ENCODE measurements around the gene IGFALS. TPM values are rescaled to one million over a fixed set of nuclear protein-coding genes. Genes with fewer than 3 reads are reported as not detected.

Gene IGFALS
- total and polyA plus RNA-seq, 2 of the 4 experiments (the other 2 are of a cell fraction) = not detected

GRCh38 chr16:1773703-1774447, 19.6 kb downstream of the IGFALS start:
- peak; percentile 4 for ATAC-seq (ENCODE audit: low read depth)
- Histone ChIP-seq H2BK5ac (ENCODE audit: low read depth, low read length, poor library complexity, severe bottlenecking) (peak overlapping the region; percentile 47), H3K4ac (ENCODE audit: low read depth, low read length) (peak overlapping the region; percentile 44), H3K56ac (ENCODE audit: extremely low read depth, insufficient read depth, low read length) (no peak overlapping the region), H2AFZ (replicated peaks; ENCODE audit: low read length, poor library complexity) (peak overlapping the region; percentile 94), H3K14ac (replicated peaks; ENCODE audit: low read depth, low read length) (peak overlapping the region; percentile 43), H4K5ac (ENCODE audit: low read depth, low read length) (no peak overlapping the region), H2AK5ac (ENCODE audit: low read depth, low read length) (peak overlapping the region; percentile 25), H3K23ac (ENCODE audit: low read depth, low read length) (peak overlapping the region; percentile 69), H4K91ac (ENCODE audit: insufficient read depth, low read depth, low read length) (peak overlapping the region; percentile 11; the same call in 1 of the 2 replicates), H3K18ac (ENCODE audit: low read depth, low read length) (no peak overlapping the region), H3K9me1 (ENCODE audit: insufficient read depth, low read length) (0 out of 2 replicates have a peak, but pooled peaks cover 3% of the 10 kb centered on the region), H3K4me3 (ENCODE audit: insufficient read depth, low read depth, low read length) (peak overlapping the region; percentile 93), H2AK9ac (replicated peaks; ENCODE audit: low read depth, low read length, poor library complexity) (peak overlapping the region; percentile 100), H3K27ac (ENCODE audit: insufficient read depth, low read length) (peak overlapping the region; percentile 76), H3K4me1 (ENCODE audit: control insufficient read depth, insufficient read depth, low read length) (peaks cover 13% of the 10 kb centered on the region), H3K79me1 (ENCODE audit: low read depth in 1 of 2, low read length in 2 of 2) (peaks cover 12 to 56% of the 10 kb centered on the region in 2 experiments), H2BK15ac (ENCODE audit: low read depth, low read length) (no peak overlapping the region), H2BK120ac (ENCODE audit: low read depth, low read length) (no peak overlapping the region), H3K9ac (ENCODE audit: low read depth, low read length) (peak overlapping the region; percentile 78), H3K9me3 (ENCODE audit: control insufficient read depth, insufficient read depth, low read length) (no peaks in the 10 kb centered on the region), H4K8ac (ENCODE audit: low read depth in 2 of 2, low read length in 2 of 2) (peak overlapping the region; percentile 33 to 77; a peak in 2 of 4 replicates), H3K36me3 (ENCODE audit: control insufficient read depth, insufficient read depth, low read length) (peaks cover 25% of the 10 kb centered on the region; the same call in 1 of the 2 replicates), H3K27me3 (ENCODE audit: control insufficient read depth, insufficient read depth, low read length) (no peaks in the 10 kb centered on the region), H4K20me1 (ENCODE audit: insufficient read depth, low read length) (peaks cover 35% of the 10 kb centered on the region), H3K4me2 (ENCODE audit: low read depth, low read length) (peak overlapping the region; percentile 93), H2BK20ac (ENCODE audit: low read depth, low read length) (no peak overlapping the region)
- BruUV-seq (replicated peaks) = no TSS peak
- DNase-seq = peak; percentile 24
- CTCF ChIA-PET = interaction anchor here (0.9 kb wide), 1 partner anchor 37 kb away, joined by 3 read pairs; no protein-coding TSS in a partner anchor
- dilution Hi-C loops (cut with HindIII; ENCODE audit: low sequenced_read_pairs, unreplicated experiment) (no loop called here), intact Hi-C loops (cut with micrococcal nuclease) (no loop called here), in situ Hi-C loops (cut with MboI; ENCODE audit: low sequenced_read_pairs) (no loop called here)
- TF ChIP-seq MXI1 (IDR thresholded peaks at IDR 0.05; ENCODE audit: borderline replicate concordance, low read depth, low read length) (0 out of 2 replicates have a peak, but pooled peaks have one; percentile 1), ELK1 (IDR thresholded peaks at IDR 0.05; ENCODE audit: borderline replicate concordance, low read depth, low read length) (no peak), CTCF (conservative IDR thresholded peaks at IDR 0.05; ENCODE audit: low read depth, low read length) (no peak), CHD1 (IDR thresholded peaks at IDR 0.05; ENCODE audit: low read depth, low read length) (no peak)
- POLR2A ChIA-PET (ENCODE audit: unreplicated experiment) = no interaction called here
- WGBS, 2 experiments (ENCODE audit: extremely low coverage in 2 of 2, insufficient read length in 1 of 2) = 2% methylated on average over 15 of the region's 45 CpGs; no CpG with 5 or more reads in 1 of the 2 experiments
